ENCODE data around the gene GBX1. TPM values are rescaled to one million over a fixed set of nuclear protein-coding genes. Genes with fewer than 3 reads are reported as not detected.

GBX1 gene
- polyA plus RNA-seq, 1 donor from 2014 or later: not detected

GRCh38 chr7:151207315-151207714, 39.8 kb upstream of the GBX1 start:
- Histone ChIP-seq H3K9me3 (ENCODE audit: low read length) (no peaks in the 10 kb centered on the region), H2AFZ (ENCODE audit: low read depth, low read length) (no peak overlapping the region), H4K20me1 (ENCODE audit: insufficient read depth) (no peaks in the 10 kb centered on the region), H3K4me2 (ENCODE audit: low read length) (no peak overlapping the region), H3K9ac (ENCODE audit: low read length) (no peak overlapping the region), H3K79me2 (replicated peaks; ENCODE audit: insufficient read depth, low read length) (no peaks in the 10 kb centered on the region), H3K27ac (ENCODE audit: low read length) (no peak overlapping the region), H3K4me3 (ENCODE audit: low read length) (no peak overlapping the region), H3F3A (ENCODE audit: insufficient read depth, low read length, poor library complexity, severe bottlenecking) (no peaks in the 10 kb centered on the region), H3K36me3 (ENCODE audit: insufficient read depth, low read length) (no peaks in the 10 kb centered on the region), H3K9me2 (ENCODE audit: insufficient read depth, low read length) (no peaks in the 10 kb centered on the region), H3K27me3 (ENCODE audit: insufficient read depth, low read depth, low read length) (no peaks in the 10 kb centered on the region)
- no peak for TF ChIP-seq EZH2 (IDR thresholded peaks at IDR 0.05; ENCODE audit: borderline replicate concordance, insufficient read depth, low read length, poor library complexity, severe bottlenecking)
- no peak for TF ChIP-seq RAD21 (conservative IDR thresholded peaks at IDR 0.05)
- no peak for TF ChIP-seq MXI1 (conservative IDR thresholded peaks at IDR 0.05; ENCODE audit: poor library complexity, severe bottlenecking)
- TF ChIP-seq POLR2AphosphoS5 (IDR thresholded peaks at IDR 0.05): no peak
- TF ChIP-seq CTCF (IDR thresholded peaks at IDR 0.05; ENCODE audit: poor library complexity, severe bottlenecking): no peak
- TF ChIP-seq TAF1 (IDR thresholded peaks at IDR 0.05; ENCODE audit: low read depth): no peak
- no peak for TF ChIP-seq EP300 (conservative IDR thresholded peaks at IDR 0.05; ENCODE audit: poor library complexity, severe bottlenecking)

DNA sequence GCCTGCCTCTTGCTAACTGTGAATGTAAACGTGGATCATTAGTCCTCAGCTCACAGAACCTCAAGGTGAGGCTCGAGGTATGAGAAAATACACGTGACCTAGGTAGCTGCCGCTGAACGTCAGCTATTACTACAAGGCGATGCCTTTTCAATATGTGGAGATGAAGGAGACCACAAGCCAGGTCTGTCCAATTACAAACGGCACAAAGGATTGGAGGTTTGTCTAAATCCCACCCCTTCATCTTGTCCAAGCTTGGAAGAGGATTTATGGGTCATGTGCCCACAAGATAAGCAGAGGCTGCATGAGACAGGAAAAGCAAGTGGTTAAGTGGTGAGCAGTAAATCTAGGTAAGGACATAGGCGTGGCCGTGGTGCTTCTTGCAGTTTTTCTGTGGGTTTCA, 39.4 kb upstream of the GBX1 start:
- TF ChIP-seq TAF1 (IDR thresholded peaks at IDR 0.05; ENCODE audit: low read depth) (no peak), SMC3 (conservative IDR thresholded peaks at IDR 0.05; ENCODE audit: poor library complexity) (no peak), CTCF (IDR thresholded peaks at IDR 0.05; ENCODE audit: poor library complexity, severe bottlenecking) (no peak), MXI1 (conservative IDR thresholded peaks at IDR 0.05; ENCODE audit: poor library complexity, severe bottlenecking) (no peak), RAD21 (conservative IDR thresholded peaks at IDR 0.05) (no peak), EZH2 (IDR thresholded peaks at IDR 0.05; ENCODE audit: borderline replicate concordance, insufficient read depth, low read length, poor library complexity, severe bottlenecking) (no peak), EP300 (conservative IDR thresholded peaks at IDR 0.05; ENCODE audit: poor library complexity, severe bottlenecking) (no peak), POLR2AphosphoS5 (IDR thresholded peaks at IDR 0.05) (no peak)
- TF ChIP-seq, protein P1, sequence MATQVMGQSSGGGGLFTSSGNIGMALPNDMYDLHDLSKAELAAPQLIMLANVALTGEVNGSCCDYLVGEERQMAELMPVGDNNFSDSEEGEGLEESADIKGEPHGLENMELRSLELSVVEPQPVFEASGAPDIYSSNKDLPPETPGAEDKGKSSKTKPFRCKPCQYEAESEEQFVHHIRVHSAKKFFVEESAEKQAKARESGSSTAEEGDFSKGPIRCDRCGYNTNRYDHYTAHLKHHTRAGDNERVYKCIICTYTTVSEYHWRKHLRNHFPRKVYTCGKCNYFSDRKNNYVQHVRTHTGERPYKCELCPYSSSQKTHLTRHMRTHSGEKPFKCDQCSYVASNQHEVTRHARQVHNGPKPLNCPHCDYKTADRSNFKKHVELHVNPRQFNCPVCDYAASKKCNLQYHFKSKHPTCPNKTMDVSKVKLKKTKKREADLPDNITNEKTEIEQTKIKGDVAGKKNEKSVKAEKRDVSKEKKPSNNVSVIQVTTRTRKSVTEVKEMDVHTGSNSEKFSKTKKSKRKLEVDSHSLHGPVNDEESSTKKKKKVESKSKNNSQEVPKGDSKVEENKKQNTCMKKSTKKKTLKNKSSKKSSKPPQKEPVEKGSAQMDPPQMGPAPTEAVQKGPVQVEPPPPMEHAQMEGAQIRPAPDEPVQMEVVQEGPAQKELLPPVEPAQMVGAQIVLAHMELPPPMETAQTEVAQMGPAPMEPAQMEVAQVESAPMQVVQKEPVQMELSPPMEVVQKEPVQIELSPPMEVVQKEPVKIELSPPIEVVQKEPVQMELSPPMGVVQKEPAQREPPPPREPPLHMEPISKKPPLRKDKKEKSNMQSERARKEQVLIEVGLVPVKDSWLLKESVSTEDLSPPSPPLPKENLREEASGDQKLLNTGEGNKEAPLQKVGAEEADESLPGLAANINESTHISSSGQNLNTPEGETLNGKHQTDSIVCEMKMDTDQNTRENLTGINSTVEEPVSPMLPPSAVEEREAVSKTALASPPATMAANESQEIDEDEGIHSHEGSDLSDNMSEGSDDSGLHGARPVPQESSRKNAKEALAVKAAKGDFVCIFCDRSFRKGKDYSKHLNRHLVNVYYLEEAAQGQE (IDR thresholded peaks at IDR 0.05; ENCODE audit: borderline replicate concordance): no peak

More for the DNA sequence above, 39.4 kb upstream of the GBX1 start:
- Histone ChIP-seq H2AFZ (ENCODE audit: low read depth, low read length) (no peak overlapping the region), H3K9ac (ENCODE audit: low read length) (no peak overlapping the region), H3K9me2 (ENCODE audit: insufficient read depth, low read length) (no peaks in the 10 kb centered on the region), H3K36me3 (ENCODE audit: insufficient read depth, low read length) (no peaks in the 10 kb centered on the region), H3K4me3 (ENCODE audit: low read length) (no peak overlapping the region), H3K27ac (ENCODE audit: low read length) (no peak overlapping the region), H4K20me1 (ENCODE audit: insufficient read depth) (no peaks in the 10 kb centered on the region), H3K79me2 (replicated peaks; ENCODE audit: insufficient read depth, low read length) (no peaks in the 10 kb centered on the region), H3K27me3 (ENCODE audit: insufficient read depth, low read depth, low read length) (no peaks in the 10 kb centered on the region), H3K9me3 (ENCODE audit: low read length) (no peaks in the 10 kb centered on the region), H3K4me2 (ENCODE audit: low read length) (no peak overlapping the region), H3F3A (ENCODE audit: insufficient read depth, low read length, poor library complexity, severe bottlenecking) (no peaks in the 10 kb centered on the region)

All from neural cell (in vitro differentiated cells).